HUES64 (cell line): ENCODE measurements around the gene PLEK.

Experiments used
- H3K27ac ChIP-seq: 2 replicates; pipeline ENCODE4 v1.7.0; 2013; ENCODE audit warnings: low read depth, low read length, inconsistent platforms
- H3K27me3 ChIP-seq: 2 replicates; pipeline ENCODE4 v1.6.1; 2013; ENCODE audit warnings: mild to moderate bottlenecking, low read length; ENCODE audit not compliant: insufficient read depth
- H3K36me3 ChIP-seq: 2 replicates; pipeline ENCODE4 v1.6.1; 2013; ENCODE audit warnings: mild to moderate bottlenecking, low read length; ENCODE audit not compliant: insufficient read depth
- H3K4me1 ChIP-seq: 2 replicates; pipeline ENCODE4 v1.6.1; 2013; ENCODE audit warnings: mild to moderate bottlenecking, low read length, moderate library complexity; ENCODE audit not compliant: insufficient read depth
- H3K4me3 ChIP-seq: 2 replicates; pipeline ENCODE4 v1.5.1; 2013; ENCODE audit warnings: mild to moderate bottlenecking, low read length, moderate library complexity
- H3K9ac ChIP-seq: 2 replicates; pipeline ENCODE4 v1.6.1; 2013; ENCODE audit warnings: mild to moderate bottlenecking, low read depth, low read length
- H3K9me3 ChIP-seq: 2 replicates; pipeline ENCODE4 v1.6.1; 2013; ENCODE audit warnings: low read depth, low read length; ENCODE audit not compliant: insufficient read depth
- WGBS: fragments of 150-250, 120-280 bp; methylation state at CpG from one replicate; pipeline ENCODE4 v1.1.7; 2013; ENCODE audit warnings: missing lambda C conversion rate; 5-methylcytosine and 5-hydroxymethylcytosine counted together

PLEK gene

GRCh38 chr2:68403199-68403644 is 38.1 kb downstream of the PLEK start:
- H3K9me3 ChIP-seq: no peaks in the 10 kb centered on the region
- H3K36me3 ChIP-seq: no peaks in the 10 kb centered on the region
- no peak overlapping the region for H3K27ac ChIP-seq
- H3K27me3 ChIP-seq: no peaks in the 10 kb centered on the region
- 73% methylated on average over 4 of the region's 4 CpGs for WGBS
- H3K4me1 ChIP-seq: no peaks in the 10 kb centered on the region
- no peak overlapping the region for H3K9ac ChIP-seq
- no peak overlapping the region for H3K4me3 ChIP-seq

- no peak overlapping the region for H3K4me3 ChIP-seq
- 37% methylated on average over 1 of the region's 2 CpGs for WGBS
These were observed 39.1 kb downstream of the PLEK start for GRCh38 chr2:68404164-68404563.

GRCh38 chr2:68404893-68405799 is 40.1 kb downstream of the PLEK start:
- no peaks in the 10 kb centered on the region for H3K9me3 ChIP-seq
- H3K27ac ChIP-seq: no peak overlapping the region
- H3K4me3 ChIP-seq: no peak overlapping the region
- H3K9ac ChIP-seq: no peak overlapping the region
- no peaks in the 10 kb centered on the region for H3K36me3 ChIP-seq
- 87% methylated on average over 19 of the region's 19 CpGs for whole genome bisulfite sequencing
- no peaks in the 10 kb centered on the region for H3K4me1 ChIP-seq
- no peaks in the 10 kb centered on the region for H3K27me3 ChIP-seq

More at GRCh38 chr2:68404164-68404563, 39.1 kb downstream of the PLEK start:
- H3K27me3 ChIP-seq: no peaks in the 10 kb centered on the region
- no peaks in the 10 kb centered on the region for H3K9me3 ChIP-seq
- no peak overlapping the region for H3K27ac ChIP-seq
- no peaks in the 10 kb centered on the region for H3K4me1 ChIP-seq
- H3K9ac ChIP-seq: no peak overlapping the region
- H3K36me3 ChIP-seq: no peaks in the 10 kb centered on the region

- no peaks in the 10 kb centered on the region for H3K9me3 ChIP-seq
- H3K9ac ChIP-seq: no peak overlapping the region
- H3K4me1 ChIP-seq: no peaks in the 10 kb centered on the region
- WGBS: 81% methylated on average over 4 of the region's 4 CpGs
- no peak overlapping the region for H3K27ac ChIP-seq
- H3K36me3 ChIP-seq: no peaks in the 10 kb centered on the region
- no peak overlapping the region for H3K4me3 ChIP-seq
- H3K27me3 ChIP-seq: no peaks in the 10 kb centered on the region
These were observed 46.5 kb downstream of the PLEK start for GRCh38 chr2:68411397-68412126.

GRCh38 chr2:68412127-68412819 is 47.2 kb downstream of the PLEK start:
- Histone ChIP-seq H3K36me3 (no peaks in the 10 kb centered on the region), H3K27ac (no peak overlapping the region), H3K9ac (no peak overlapping the region), H3K27me3 (no peaks in the 10 kb centered on the region), H3K4me1 (no peaks in the 10 kb centered on the region), H3K9me3 (no peaks in the 10 kb centered on the region), H3K4me3 (no peak overlapping the region)
- WGBS: 74% methylated on average over 3 of the region's 4 CpGs

- Histone ChIP-seq H3K4me1 (peaks cover 5% of the 10 kb centered on the region; the same call in 1 of the 2 replicates), H3K4me3 (no peak overlapping the region), H3K9me3 (no peaks in the 10 kb centered on the region), H3K9ac (no peak overlapping the region), H3K27ac (no peak overlapping the region), H3K27me3 (no peaks in the 10 kb centered on the region), H3K36me3 (no peaks in the 10 kb centered on the region)
- 97% methylated on average over 2 of the region's 2 CpGs for WGBS
These were observed 48.4 kb downstream of the PLEK start for GRCh38 chr2:68413466-68413865.

- H3K9me3 ChIP-seq: no peaks in the 10 kb centered on the region
These were observed 49.4 kb downstream of the PLEK start for GRCh38 chr2:68414452-68414851.

GRCh38 chr2:68414876-68415275 is 49.8 kb downstream of the PLEK start:
- peaks cover 13% of the 10 kb centered on the region; the same call in 1 of the 2 replicates for H3K4me1 ChIP-seq

More at GRCh38 chr2:68414452-68414851, 49.4 kb downstream of the PLEK start:
- no peaks in the 10 kb centered on the region for H3K27me3 ChIP-seq
- no peaks in the 10 kb centered on the region for H3K36me3 ChIP-seq
- no peak overlapping the region for H3K9ac ChIP-seq
- peaks cover 13% of the 10 kb centered on the region; the same call in 1 of the 2 replicates for H3K4me1 ChIP-seq
- H3K4me3 ChIP-seq: no peak overlapping the region
- H3K27ac ChIP-seq: no peak overlapping the region

GRCh38 chr2:68415521-68415920 is 50.4 kb downstream of the PLEK start:
- no peaks in the 10 kb centered on the region for H3K27me3 ChIP-seq
- no peaks in the 10 kb centered on the region for H3K36me3 ChIP-seq
- no peak overlapping the region for H3K9ac ChIP-seq
- H3K4me1 ChIP-seq: peaks cover 13% of the 10 kb centered on the region; the same call in 1 of the 2 replicates
- no peak overlapping the region for H3K4me3 ChIP-seq
- no peaks in the 10 kb centered on the region for H3K9me3 ChIP-seq
- no peak overlapping the region for H3K27ac ChIP-seq

More at GRCh38 chr2:68414876-68415275, 49.8 kb downstream of the PLEK start:
- Histone ChIP-seq H3K27me3 (no peaks in the 10 kb centered on the region), H3K9me3 (no peaks in the 10 kb centered on the region), H3K36me3 (no peaks in the 10 kb centered on the region), H3K4me3 (no peak overlapping the region), H3K9ac (no peak overlapping the region), H3K27ac (no peak overlapping the region)
- 45% methylated on average over 3 of the region's 3 CpGs for WGBS

- Histone ChIP-seq H3K9ac (no peak overlapping the region), H3K27me3 (no peaks in the 10 kb centered on the region), H3K9me3 (no peaks in the 10 kb centered on the region), H3K4me3 (no peak overlapping the region), H3K27ac (no peak overlapping the region), H3K4me1 (peaks cover 13% of the 10 kb centered on the region; the same call in 1 of the 2 replicates), H3K36me3 (no peaks in the 10 kb centered on the region)
- 93% methylated on average over 9 of the region's 9 CpGs for WGBS
These were observed 51.1 kb downstream of the PLEK start for GRCh38 chr2:68416081-68416675.
